SK-N-SH treated with all-trans-retinoic acid at 6 μM for 48 hours (cell line): ENCODE measurements around the gene SKA3.

Source experiments
- ATAC-seq: fragments of 200-7000 bp; cut with Tn5 transposase; 3 replicates; pipeline ENCODE4 v1.9.1; 2020; ENCODE audit warnings: mild to moderate bottlenecking, moderate library complexity
- ARNTL ChIP-seq: fragments of 450-650 bp; formaldehyde crosslinking; IDR thresholded peaks from 2 replicates; pipeline ENCODE4 v1.5.0; 2020; ENCODE audit warnings: low read depth, mild to moderate bottlenecking, moderate library complexity, borderline replicate concordance
- BACH2 ChIP-seq: fragments of 250-450 bp; sonication (Bioruptor Pico); IDR thresholded peaks from 2 replicates; pipeline ENCODE4 v1.9.0; 2021; ENCODE audit warnings: mild to moderate bottlenecking, borderline replicate concordance
- CREB5 ChIP-seq: fragments of 250-450 bp; sonication (Bioruptor Pico); IDR thresholded peaks from 2 replicates; pipeline ENCODE4 v1.5.1; 2020; ENCODE audit warnings: low read depth, mild to moderate bottlenecking, moderate library complexity
- CSDC2 ChIP-seq: fragments of 250-450 bp; sonication (Bioruptor Pico); IDR thresholded peaks from 2 replicates; pipeline ENCODE4 v1.5.0; 2020; ENCODE audit warnings: mild to moderate bottlenecking, moderate library complexity
- CSRNP3 ChIP-seq: fragments of 250-450 bp; sonication (Bioruptor Pico); IDR thresholded peaks from 2 replicates; pipeline ENCODE4 v1.5.1; 2021; ENCODE audit warnings: mild to moderate bottlenecking, moderate library complexity
- ESRRG ChIP-seq: fragments of 250-450 bp; sonication (Bioruptor Pico); IDR thresholded peaks from 2 replicates; pipeline ENCODE4 v1.6.1; 2021; ENCODE audit warnings: mild to moderate bottlenecking
- GLIS3 ChIP-seq: fragments of 250-450 bp; sonication (Bioruptor Pico); IDR thresholded peaks from 2 replicates; pipeline ENCODE4 v1.5.0; 2020; ENCODE audit warnings: mild to moderate bottlenecking, moderate library complexity
- ISL1 ChIP-seq: fragments of 250-450 bp; sonication (Bioruptor Pico); IDR thresholded peaks from 2 replicates; pipeline ENCODE4 v2.1.2; 2022; ENCODE audit warnings: mild to moderate bottlenecking, moderate library complexity
- OSR1 ChIP-seq: fragments of 250-450 bp; sonication (Bioruptor Pico); IDR thresholded peaks from 2 replicates; pipeline ENCODE4 v1.8.0; 2022; ENCODE audit warnings: moderate library complexity, mild to moderate bottlenecking, inconsistent platforms
- PPARA ChIP-seq: fragments of 250-450 bp; sonication (Bioruptor Pico); IDR thresholded peaks from 2 replicates; pipeline ENCODE4 v1.5.0; 2020; ENCODE audit warnings: mild to moderate bottlenecking, borderline replicate concordance
- RARB ChIP-seq: fragments of 250-450 bp; sonication (Bioruptor Pico); IDR thresholded peaks from 2 replicates; pipeline ENCODE4 v1.8.0; 2021; ENCODE audit warnings: mild to moderate bottlenecking, moderate library complexity
- SNAI2 ChIP-seq: fragments of 250-450 bp; sonication (Bioruptor Pico); IDR thresholded peaks from 2 replicates; pipeline ENCODE4 v1.5.0; 2020; ENCODE audit warnings: mild to moderate bottlenecking, moderate library complexity
- TOX ChIP-seq: fragments of 250-450 bp; sonication (Bioruptor Pico); IDR thresholded peaks from 2 replicates; pipeline ENCODE4 v1.8.0; 2021; ENCODE audit warnings: mild to moderate bottlenecking, moderate library complexity, borderline replicate concordance
- TSHZ2 ChIP-seq: fragments of 250-450 bp; sonication (Bioruptor Pico); IDR thresholded peaks from 2 replicates; pipeline ENCODE4 v1.5.0; 2020; ENCODE audit warnings: mild to moderate bottlenecking, moderate library complexity
- ZFP3 ChIP-seq: fragments of 250-450 bp; sonication (Bioruptor Pico); IDR thresholded peaks from 2 replicates; pipeline ENCODE4 v1.5.0; 2020; ENCODE audit warnings: mild to moderate bottlenecking, moderate library complexity
- ZFP30 ChIP-seq: fragments of 450-650 bp; formaldehyde crosslinking; IDR thresholded peaks from 2 replicates; pipeline ENCODE4 v1.5.0; 2022; ENCODE audit warnings: mild to moderate bottlenecking, moderate library complexity
- ZNF565 ChIP-seq: fragments of 450-650 bp; formaldehyde crosslinking; conservative IDR thresholded peaks from 2 replicates; pipeline ENCODE4 v1.5.0; 2020; ENCODE audit warnings: low read depth, mild to moderate bottlenecking, moderate library complexity
- ZNF8 ChIP-seq: fragments of 450-650 bp; formaldehyde crosslinking; IDR thresholded peaks from 2 replicates; pipeline ENCODE4 v1.5.0; 2020; ENCODE audit warnings: mild to moderate bottlenecking, moderate library complexity
- TF ChIP-seq, protein P1 (sequence below): fragments of 250-450 bp; sonication (Bioruptor Pico); IDR thresholded peaks from 2 replicates; pipeline ENCODE4 v1.8.0; 2021; ENCODE audit warnings: low read depth, mild to moderate bottlenecking, moderate library complexity, borderline replicate concordance

Gene SKA3

DNA sequence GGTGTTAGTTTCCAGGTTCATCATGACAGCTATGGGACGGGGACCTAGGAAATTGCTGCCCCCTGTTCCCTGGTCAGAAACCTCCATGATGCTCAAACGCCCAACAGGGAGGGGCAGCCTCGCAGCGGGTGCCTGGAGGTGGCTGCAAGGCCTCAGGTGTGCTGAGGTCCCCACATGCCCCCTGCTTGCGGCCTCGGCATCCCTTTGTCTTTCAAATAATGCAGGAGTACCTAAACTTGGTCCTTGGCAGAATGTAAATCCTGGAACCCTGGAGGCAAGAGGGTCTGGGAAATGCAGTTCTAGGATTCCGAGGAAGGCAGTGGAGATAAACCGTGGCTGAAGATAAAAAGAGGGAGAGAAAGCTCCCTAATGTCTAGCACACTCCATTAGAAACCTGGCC lies 52.4 kb downstream of the SKA3 start:
- TF ChIP-seq TOX (CRISPR knock-in tag) = no peak
- no peak for TF ChIP-seq ESRRG (CRISPR knock-in tag)
- no peak for TF ChIP-seq CSDC2
- TF ChIP-seq CREB5 (CRISPR knock-in tag) = no peak
- no peak for TF ChIP-seq ZFP3 (CRISPR knock-in tag)
- TF ChIP-seq CSRNP3 = no peak
- no peak for TF ChIP-seq ZFP30
- TF ChIP-seq ZNF8 = no peak
- no peak for ATAC-seq

GRCh38 chr13:21121616-21122015 lies 54.7 kb downstream of the SKA3 start:
- no peak for ATAC-seq
- TF ChIP-seq CSRNP3 = no peak
- TF ChIP-seq GLIS3 (CRISPR knock-in tag) = no peak
- TF ChIP-seq TSHZ2 (CRISPR knock-in tag) = no peak
- no peak for TF ChIP-seq PPARA
- TF ChIP-seq OSR1 (CRISPR knock-in tag) = no peak
- no peak for TF ChIP-seq RARB (CRISPR knock-in tag)
- TF ChIP-seq, protein P1, sequence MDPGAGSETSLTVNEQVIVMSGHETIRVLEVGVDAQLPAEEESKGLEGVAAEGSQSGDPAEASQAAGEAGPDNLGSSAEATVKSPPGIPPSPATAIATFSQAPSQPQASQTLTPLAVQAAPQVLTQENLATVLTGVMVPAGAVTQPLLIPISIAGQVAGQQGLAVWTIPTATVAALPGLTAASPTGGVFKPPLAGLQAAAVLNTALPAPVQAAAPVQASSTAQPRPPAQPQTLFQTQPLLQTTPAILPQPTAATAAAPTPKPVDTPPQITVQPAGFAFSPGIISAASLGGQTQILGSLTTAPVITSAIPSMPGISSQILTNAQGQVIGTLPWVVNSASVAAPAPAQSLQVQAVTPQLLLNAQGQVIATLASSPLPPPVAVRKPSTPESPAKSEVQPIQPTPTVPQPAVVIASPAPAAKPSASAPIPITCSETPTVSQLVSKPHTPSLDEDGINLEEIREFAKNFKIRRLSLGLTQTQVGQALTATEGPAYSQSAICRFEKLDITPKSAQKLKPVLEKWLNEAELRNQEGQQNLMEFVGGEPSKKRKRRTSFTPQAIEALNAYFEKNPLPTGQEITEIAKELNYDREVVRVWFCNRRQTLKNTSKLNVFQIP = no peak
- TF ChIP-seq CSDC2 = no peak
- no peak for TF ChIP-seq ZNF8
- TF ChIP-seq ZFP3 (CRISPR knock-in tag) = no peak
- no peak for TF ChIP-seq ZNF565 (CRISPR knock-in tag)
- TF ChIP-seq TOX (CRISPR knock-in tag) = no peak
- TF ChIP-seq ISL1 (CRISPR knock-in tag) = no peak
- no peak for TF ChIP-seq BACH2 (CRISPR knock-in tag)
- TF ChIP-seq ARNTL = no peak

DNA sequence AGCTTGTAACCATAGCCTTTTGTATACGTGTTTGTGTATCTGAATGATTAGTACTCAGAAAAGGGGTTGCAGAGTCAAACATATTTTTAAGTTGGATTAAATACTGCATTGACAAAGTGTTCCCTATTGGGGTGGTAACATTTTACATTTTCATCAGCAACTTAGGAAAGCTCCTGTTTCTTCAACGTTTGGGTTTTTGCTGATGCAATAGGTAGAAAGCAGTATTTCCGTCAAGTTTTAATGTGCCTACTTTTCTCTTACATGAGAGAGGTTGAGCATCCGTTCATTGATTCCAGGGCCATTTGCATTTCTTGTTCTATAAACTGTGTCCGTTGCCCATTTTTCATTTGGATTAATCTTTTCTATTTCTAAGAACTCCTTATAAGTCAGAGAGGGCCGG lies 56.2 kb downstream of the SKA3 start:
- no peak for ATAC-seq
- no peak for TF ChIP-seq SNAI2 (CRISPR knock-in tag)
- no peak for TF ChIP-seq BACH2 (CRISPR knock-in tag)

GRCh38 chr13:21119526-21119925 lies 56.8 kb downstream of the SKA3 start:
- TF ChIP-seq TSHZ2 (CRISPR knock-in tag) (no peak), CREB5 (CRISPR knock-in tag) (no peak), OSR1 (CRISPR knock-in tag) (no peak), CSRNP3 (no peak), ARNTL (no peak), PPARA (no peak), TOX (CRISPR knock-in tag) (no peak)
- ATAC-seq = no peak
